GM21515 (cell line): Measurements from ENCODE around the gene SCO1.
"Not testable (repeated sequence)": the region's sequence is repeated elsewhere in the genome, so short reads cannot be mapped to it uniquely, and the experiment has no call there.

Experiments used
- ATAC-seq: cut with Tn5 transposase; IDR thresholded peaks from one replicate; pipeline ENCODE4 v1.9.1; 2021; ENCODE audit not compliant: unreplicated experiment

The SCO1 gene

DNA sequence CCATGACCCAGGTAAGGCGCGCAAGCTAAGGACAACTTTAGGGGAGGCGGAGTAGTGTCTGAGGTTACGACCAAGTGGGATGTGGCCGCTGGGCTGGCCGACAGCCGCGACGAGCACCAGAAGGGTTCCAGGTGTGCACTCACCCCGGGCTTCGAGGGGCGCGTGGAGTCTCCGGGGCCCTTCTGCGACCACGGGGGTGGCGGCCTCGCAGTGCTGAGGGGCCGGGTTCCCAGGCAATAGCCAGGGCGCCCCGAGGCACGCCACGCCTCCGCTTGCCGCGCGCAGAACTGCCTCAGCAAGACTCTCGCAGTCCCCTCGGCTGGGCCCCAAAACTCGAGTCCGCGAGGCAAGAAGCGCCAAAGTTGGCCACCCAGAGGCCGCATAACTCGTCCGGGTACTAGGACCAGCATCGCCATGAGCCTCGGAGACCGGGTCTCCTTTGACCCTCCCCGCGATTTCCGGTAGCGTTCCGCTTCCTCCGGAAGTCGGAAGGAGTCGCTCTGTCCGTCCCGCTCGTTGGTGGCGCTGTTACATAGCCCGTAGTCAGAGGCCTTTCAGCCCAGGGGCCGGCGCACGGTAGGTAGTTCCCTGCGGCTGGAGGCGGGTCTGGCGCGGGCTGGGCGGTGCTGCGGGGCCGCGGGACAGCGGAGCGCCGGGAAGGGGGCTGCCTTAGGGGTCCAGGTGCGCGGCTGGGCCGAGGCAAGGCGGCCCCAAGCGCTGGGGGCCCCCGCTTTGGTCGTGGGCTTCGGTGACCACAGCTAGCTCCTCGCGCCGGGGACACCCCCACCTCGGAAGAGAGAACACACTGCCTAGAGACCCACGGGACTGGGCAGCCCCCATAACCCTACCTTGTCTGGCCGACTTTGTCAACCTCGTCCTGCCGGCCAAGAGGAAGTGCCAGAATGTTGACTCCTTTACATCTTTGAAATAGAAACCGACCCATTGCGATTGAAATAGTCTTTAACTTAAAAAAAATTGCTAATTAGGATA lies at the start of gene SCO1, which contains the start of gene ADPRM:
TSS of gene SCO1 (minus strand) at position 442 of the 990 bp plus-strand sequence. CDS start at position 416, 26 bp downstream.
TSS of gene ADPRM (plus strand) at position 503 of the 990 bp plus-strand sequence. CDS start 7,333 bp downstream, outside the sequence.
- peak; percentile 94 for ATAC-seq

DNA sequence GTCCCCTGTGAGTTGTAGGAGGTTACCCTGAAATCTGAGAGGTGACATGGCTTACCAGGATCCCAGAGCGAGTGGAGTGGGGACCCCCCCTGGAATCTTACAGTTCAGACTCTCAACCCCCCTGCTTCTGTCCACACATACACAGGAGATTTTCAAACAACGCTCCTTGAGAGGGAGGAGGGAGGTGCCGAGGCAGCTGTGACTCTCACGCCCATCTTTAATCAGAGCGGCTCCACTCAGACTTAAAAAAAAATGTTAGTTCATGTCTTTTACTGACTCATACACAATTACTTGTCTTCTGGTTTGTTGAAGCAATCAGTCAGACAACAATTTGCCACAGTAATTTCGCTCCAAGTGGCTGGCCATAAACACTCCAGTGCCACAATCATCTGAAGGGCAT lies 47.9 kb upstream of the SCO1 start:
- no peak for ATAC-seq

DNA sequence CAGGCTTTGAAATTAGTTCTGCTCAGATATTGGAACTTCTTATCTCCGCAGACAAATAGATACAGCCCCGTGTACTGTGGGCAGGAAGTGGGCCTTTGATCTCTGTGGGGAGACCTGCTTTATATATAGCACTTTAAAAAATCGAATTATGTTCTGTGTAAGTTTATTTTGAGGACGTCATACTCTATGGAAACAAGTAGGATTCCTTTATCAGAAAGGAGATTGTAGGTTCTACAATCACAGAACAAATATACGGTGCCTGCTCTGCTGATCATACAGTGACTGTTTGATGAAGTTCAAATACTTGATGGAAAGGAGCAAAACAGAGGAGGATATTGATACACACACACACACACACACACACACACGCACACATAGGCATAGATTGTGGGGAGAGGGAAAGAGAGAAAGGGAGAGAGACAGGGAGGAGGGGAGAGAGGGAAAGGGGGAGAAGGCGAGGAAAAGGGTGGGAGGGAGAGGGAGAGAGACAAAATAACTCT lies 47.2 kb upstream of the SCO1 start:
- no peak for ATAC-seq

DNA sequence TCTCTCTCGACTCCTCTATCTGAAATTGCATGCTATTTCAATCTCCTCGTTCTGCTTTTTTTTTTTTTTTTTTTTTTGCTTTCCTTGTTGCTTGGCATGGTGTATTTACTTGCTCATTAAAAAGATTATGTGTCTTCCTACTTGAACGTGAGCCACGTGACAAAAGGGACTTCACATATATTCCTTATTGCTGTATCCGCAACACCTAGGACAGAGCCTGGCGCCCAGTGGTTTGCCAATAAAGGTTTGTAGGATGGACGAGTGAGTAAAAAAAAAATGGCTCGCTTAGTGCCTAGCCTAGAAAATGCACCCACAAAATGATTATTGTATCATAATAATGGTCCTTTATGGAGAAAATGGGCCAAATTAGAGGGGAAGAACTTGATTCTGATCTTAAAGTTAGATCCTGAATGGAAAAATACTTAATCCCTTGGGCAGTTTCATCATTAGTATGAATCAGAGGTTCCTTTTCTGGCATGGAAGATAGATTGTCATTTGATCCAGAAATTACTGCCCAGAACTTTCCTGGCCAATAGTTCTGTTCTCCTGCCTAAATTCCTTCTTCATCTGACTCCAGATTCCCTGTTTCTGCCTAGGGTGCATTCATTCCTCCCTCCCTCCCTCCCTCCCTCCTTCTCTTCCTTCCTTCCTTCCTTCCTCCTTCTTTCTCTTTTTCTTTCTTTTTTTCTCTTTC lies 46.1 kb upstream of the SCO1 start:
- ATAC-seq: no peak

- no peak for ATAC-seq
Observed at GRCh38 chr17:10742431-10742830, 45.1 kb upstream of the SCO1 start.

GRCh38 chr17:10741416-10742135 lies 44.2 kb upstream of the SCO1 start:
- no peak for ATAC-seq

GRCh38 chr17:10739386-10739785 lies 42.1 kb upstream of the SCO1 start:
- ATAC-seq: no peak

DNA sequence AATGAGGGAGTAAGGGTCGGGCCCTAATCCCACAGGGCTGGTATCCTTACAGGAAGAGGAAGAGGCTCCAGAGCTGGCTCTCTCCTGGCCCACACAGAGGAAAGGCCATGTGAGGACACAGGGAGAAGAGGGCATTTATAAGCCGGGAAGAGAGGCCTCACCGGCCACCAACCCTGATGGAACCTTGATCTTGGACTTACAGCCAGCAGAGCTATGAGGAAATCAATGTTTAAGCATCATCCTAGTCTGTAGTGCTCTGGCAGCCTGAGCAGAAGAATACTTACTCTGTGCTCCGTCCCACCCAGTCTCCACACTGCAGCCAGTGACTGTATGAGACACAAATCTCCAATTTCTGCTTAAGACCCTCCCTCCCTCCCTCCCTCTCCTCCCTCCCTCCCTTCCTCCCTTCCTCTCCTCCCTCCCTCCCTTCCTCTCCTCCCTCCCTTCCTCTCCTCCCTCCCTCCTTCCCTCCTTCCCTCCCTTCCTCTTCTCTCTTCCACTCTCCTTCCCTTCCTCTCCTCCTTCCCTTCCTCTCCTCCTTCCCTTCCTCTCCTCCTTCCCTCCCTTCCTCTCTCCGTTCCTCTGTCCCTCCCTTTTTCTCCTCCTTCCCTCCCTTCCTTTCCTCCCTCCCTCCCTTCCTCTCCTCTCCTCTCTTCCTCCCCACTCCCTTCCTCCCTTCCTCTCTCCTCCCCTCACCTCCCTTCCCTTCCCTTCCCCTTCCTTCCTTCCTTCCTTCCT lies 41.4 kb upstream of the SCO1 start:
- ATAC-seq: no peak

DNA sequence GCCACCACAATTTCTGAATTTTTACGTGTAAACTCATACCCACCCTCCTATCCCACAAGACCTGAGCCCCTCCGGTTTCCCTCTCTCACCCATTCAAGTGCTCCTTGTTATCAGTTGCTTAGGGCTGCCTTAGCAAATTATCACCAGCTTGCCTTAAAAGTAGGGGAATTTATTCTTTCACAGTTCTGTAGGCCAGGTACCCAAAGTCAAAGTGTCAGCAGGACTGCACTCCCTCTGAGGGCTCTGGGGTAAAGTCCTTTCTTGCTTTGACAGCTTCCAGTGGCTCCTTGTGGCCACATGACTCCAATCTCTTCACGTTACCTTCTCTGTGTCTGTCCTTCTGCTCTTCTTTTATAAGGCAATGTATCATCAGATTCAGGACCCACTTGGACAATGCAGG lies 40.4 kb upstream of the SCO1 start:
- no peak for ATAC-seq

- no peak for ATAC-seq
Observed at GRCh38 chr17:10737168-10737622, 39.9 kb upstream of the SCO1 start.

- no peak for ATAC-seq
Observed at GRCh38 chr17:10735821-10736220, 38.5 kb upstream of the SCO1 start.

GRCh38 chr17:10735251-10735650 lies 37.9 kb upstream of the SCO1 start:
- no peak for ATAC-seq

DNA sequence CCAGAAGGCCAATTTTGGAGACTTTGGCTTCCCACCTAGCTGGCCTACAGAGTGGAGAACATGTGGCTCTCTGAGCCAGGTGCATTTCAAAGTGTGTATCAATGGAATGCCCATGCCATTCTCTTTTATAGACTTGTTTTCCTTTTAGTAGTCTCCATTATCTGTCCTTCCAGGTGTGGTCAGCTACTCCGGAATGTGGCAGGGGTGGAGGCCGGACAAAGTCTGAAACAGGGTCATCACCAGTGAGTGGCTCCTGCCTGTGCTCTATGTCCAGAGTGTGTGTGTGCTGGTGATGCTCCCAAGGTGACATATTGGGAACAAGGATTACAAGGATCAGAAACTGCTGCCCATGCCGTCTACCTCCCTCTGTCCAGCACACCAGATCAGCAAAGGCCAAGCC lies 36.3 kb upstream of the SCO1 start:
- no peak for ATAC-seq

DNA sequence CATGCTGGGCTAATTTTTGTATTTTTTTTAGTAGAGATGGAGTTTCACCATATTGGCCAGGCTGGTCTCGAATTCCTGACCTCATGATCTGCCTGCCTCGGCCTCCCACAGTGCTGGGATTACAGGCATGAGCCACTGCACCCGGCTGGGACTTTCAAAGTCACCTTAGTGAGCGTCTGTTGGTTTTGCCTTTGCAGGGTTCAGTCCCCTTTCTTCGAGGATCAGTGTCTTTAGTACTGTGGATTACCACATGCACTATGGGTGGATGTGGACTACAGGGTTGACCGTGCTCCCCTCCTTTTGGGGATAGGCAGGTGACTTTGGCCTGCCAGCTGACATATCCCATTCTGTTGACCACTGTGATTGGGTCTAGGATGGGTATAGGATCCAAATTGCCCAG lies 34.8 kb upstream of the SCO1 start:
- ATAC-seq: not testable (repeated sequence)

- no peak for ATAC-seq
Observed at GRCh38 chr17:10731408-10731879, 34.1 kb upstream of the SCO1 start.

DNA sequence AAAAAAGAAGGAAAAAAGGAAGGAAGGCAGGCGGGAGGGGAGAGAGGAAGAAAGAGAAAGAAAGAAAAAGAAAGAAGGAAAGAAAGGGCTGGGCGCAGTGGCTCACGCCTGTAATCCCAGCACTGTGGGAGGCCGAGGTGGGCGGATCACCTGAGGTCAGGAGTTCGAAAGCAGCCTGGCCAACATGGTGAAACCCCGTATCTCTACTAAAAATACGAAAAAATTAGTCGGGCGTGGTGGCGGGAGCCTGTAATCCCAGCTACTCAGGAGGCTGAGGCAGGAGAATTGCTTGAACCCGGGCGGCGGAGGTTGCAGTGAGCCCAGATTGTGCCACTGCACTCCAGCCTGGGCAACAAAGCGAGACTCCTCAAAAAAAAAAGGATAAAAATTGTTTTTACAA lies 32.9 kb upstream of the SCO1 start:
- not testable (repeated sequence) for ATAC-seq

GRCh38 chr17:10729334-10730193 lies 32.2 kb upstream of the SCO1 start, which contains the start of gene TMEM220:
TMEM220 (minus strand) TSS chr17:10730023; CDS start chr17:10729851, 172 bp downstream.
- ATAC-seq: peak; percentile 58

- no peak for ATAC-seq
Observed at GRCh38 chr17:10728331-10728892, 31.1 kb upstream of the SCO1 start.

- no peak for ATAC-seq
Observed at GRCh38 chr17:10727192-10727591, 29.9 kb upstream of the SCO1 start.
